Measurements from ENCODE around the gene RALGAPA1. TPM values are rescaled to one million over a fixed set of nuclear protein-coding genes. Genes with fewer than 3 reads are reported as not detected.

The RALGAPA1 gene
- total RNA-seq, 4 donors from 2014 or later, result 81.9 to 113 (median 99.6) TPM

DNA sequence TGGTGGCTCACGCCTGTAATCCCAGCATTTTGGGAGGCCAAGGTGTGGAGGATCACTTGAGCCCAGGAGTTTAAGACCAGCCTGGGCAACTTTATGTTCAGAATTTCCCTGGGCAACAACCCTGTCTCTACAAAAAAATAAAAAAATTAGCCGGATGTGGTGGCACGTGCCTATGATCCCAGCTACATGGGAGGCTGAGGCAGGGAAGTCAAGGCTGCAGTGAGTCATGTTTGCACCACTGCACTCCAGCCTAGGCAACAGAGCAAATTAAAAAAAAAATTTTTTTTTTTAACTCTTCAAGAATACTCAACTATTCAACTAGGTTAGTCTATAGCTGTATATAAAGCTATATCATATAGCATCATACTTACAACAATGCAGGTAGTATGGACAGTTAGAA, 113.0 kb downstream of the RALGAPA1 start:
- TF ChIP-seq POLR2A (IDR thresholded peaks at IDR 0.05) (no peak), EP300 (IDR thresholded peaks at IDR 0.05) (no peak)
- TF ChIP-seq, protein P1, sequence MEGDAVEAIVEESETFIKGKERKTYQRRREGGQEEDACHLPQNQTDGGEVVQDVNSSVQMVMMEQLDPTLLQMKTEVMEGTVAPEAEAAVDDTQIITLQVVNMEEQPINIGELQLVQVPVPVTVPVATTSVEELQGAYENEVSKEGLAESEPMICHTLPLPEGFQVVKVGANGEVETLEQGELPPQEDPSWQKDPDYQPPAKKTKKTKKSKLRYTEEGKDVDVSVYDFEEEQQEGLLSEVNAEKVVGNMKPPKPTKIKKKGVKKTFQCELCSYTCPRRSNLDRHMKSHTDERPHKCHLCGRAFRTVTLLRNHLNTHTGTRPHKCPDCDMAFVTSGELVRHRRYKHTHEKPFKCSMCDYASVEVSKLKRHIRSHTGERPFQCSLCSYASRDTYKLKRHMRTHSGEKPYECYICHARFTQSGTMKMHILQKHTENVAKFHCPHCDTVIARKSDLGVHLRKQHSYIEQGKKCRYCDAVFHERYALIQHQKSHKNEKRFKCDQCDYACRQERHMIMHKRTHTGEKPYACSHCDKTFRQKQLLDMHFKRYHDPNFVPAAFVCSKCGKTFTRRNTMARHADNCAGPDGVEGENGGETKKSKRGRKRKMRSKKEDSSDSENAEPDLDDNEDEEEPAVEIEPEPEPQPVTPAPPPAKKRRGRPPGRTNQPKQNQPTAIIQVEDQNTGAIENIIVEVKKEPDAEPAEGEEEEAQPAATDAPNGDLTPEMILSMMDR (IDR thresholded peaks at IDR 0.05), result no peak
- 87 to 99% methylated on average over 3 of the region's 3 CpGs for WGBS, 2 donors
- no peaks in the 10 kb centered on the region for H3K9me3 ChIP-seq
- H3K27me3 ChIP-seq, result no peaks in the 10 kb centered on the region
- H3K27ac ChIP-seq, result no peak overlapping the region
- H3K36me3 ChIP-seq, result peaks cover 0 to 4% (median 0%) of the 10 kb centered on the region in 3 donors
- H3K4me3 ChIP-seq, result no peak overlapping the region
- no peak for DNase-seq (ENCODE audit: low spot score in 2 of 2)
- H3K4me1 ChIP-seq, result no peaks in the 10 kb centered on the region

DNA sequence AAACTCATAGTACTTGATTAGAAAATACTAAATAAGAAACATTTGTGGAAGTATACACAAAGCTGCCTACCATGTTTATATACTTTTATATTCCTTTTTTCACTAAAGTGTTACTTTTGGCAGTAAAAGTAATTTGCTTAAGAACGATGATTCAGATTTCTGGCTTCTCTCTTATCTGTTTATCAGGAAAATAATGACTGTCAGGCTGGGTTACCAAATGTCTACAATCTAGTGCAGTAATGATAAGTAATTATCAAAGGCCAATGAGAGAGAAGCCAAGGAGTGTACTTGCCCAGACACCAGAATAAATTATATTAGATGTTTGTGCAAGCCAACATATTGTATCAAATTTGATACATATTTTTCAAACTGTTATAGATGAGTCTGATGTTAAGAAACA, 113.4 kb downstream of the RALGAPA1 start:
- TF ChIP-seq EP300 (IDR thresholded peaks at IDR 0.05) (no peak), POLR2A (IDR thresholded peaks at IDR 0.05) (no peak)
- TF ChIP-seq, protein P1 (IDR thresholded peaks at IDR 0.05), result no peak
- H3K9me3 ChIP-seq, result no peaks in the 10 kb centered on the region
- H3K4me3 ChIP-seq, result no peak overlapping the region
- H3K27ac ChIP-seq, result no peak overlapping the region
- H3K36me3 ChIP-seq, result peaks cover 0 to 4% (median 0%) of the 10 kb centered on the region in 3 donors
- DNase-seq (ENCODE audit: low spot score in 2 of 2), result no peak
- H3K4me1 ChIP-seq, result no peaks in the 10 kb centered on the region
- H3K27me3 ChIP-seq, result no peaks in the 10 kb centered on the region
- WGBS, 2 donors, result 58 to 76% methylated on average over 1 of the region's 1 CpG

GRCh38 chr14:35695072-35695471, 114.0 kb downstream of the RALGAPA1 start:
- no peak for DNase-seq (ENCODE audit: low spot score in 2 of 2)
- WGBS, 2 donors, result 43 to 81% methylated on average over 1 of the region's 1 CpG

DNA sequence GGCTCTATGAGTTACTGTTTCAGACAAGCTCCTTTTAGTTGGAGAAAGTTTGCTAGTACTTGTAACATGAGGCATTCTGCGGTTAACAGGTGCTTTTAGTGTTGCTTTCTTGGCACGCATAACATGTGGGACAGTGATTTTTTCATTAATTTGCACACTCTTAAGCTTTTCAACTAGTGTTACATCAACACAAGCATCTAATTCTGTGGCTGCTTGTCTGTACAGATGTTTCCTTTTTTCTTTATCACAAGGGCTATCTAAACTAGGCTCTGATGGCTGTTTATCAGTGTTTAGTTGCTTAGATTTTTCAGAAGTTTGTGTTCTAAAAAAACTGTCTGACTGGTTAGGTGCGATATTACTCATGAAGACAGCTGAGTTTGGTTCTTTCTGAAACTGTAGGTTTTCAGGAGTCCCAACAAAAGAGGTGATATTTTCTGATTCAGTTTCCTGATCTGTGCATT, 120.1 kb downstream of the RALGAPA1 start:
- Histone ChIP-seq H3K27ac (no peak overlapping the region), H3K27me3 (no peaks in the 10 kb centered on the region), H3K4me3 (no peak overlapping the region), H3K36me3 (peaks cover 0 to 36% (median 0%) of the 10 kb centered on the region in 3 donors), H3K4me1 (no peaks in the 10 kb centered on the region), H3K9me3 (no peaks in the 10 kb centered on the region)
- WGBS, 2 donors, result 89 to 95% methylated on average over 3 of the region's 3 CpGs
- TF ChIP-seq POLR2A (IDR thresholded peaks at IDR 0.05) (no peak), EP300 (IDR thresholded peaks at IDR 0.05) (no peak)
- TF ChIP-seq, protein P1 (IDR thresholded peaks at IDR 0.05), result no peak
- no peak for DNase-seq (ENCODE audit: low spot score in 2 of 2)

More at GRCh38 chr14:35695072-35695471, 114.0 kb downstream of the RALGAPA1 start:
- Histone ChIP-seq H3K9me3 (no peaks in the 10 kb centered on the region), H3K27me3 (no peaks in the 10 kb centered on the region), H3K4me1 (no peaks in the 10 kb centered on the region), H3K4me3 (no peak overlapping the region), H3K36me3 (peaks cover 0 to 4% (median 0%) of the 10 kb centered on the region in 3 donors), H3K27ac (no peak overlapping the region)
- TF ChIP-seq, protein P1 (IDR thresholded peaks at IDR 0.05), result no peak
- TF ChIP-seq EP300 (IDR thresholded peaks at IDR 0.05), result no peak
- TF ChIP-seq POLR2A (IDR thresholded peaks at IDR 0.05), result no peak

DNA sequence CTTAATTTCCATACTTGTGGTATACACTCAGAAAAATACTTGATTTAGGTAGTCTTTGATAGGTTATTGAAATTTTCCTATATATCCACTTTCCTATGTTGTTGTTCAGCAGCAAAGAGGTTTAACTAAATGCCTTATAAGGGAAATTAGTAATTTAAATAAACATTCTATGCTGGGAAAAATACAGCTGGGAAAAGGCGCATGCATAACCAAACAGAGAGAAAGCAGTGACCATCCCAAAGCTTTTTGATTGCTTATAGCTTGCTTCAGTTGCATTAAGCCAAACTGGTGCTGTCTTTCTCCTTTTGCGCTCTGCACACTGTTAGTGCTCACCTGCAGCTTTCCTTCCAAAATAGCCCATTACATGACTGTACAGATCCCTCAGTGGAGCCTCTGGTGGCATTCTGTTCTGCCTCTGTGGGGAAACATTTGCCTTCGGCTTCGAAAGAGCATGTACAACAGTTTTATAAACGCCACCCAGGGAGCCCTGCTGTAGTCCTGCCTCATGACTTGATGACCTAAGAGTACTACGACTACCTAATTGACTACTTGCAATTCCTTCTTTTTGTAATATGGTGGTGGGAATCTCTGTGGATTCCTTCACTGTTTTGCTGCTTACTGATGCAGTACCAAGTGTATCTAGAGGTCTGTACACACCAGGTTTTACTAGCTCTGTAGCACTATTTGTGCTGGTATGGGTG, 120.8 kb downstream of the RALGAPA1 start:
- WGBS, 2 donors, result 77 to 84% methylated on average over 6 of the region's 6 CpGs
- H3K27ac ChIP-seq, result no peak overlapping the region
- H3K4me1 ChIP-seq, result no peaks in the 10 kb centered on the region
- H3K4me3 ChIP-seq, result no peak overlapping the region
- peaks cover 0 to 44% (median 0%) of the 10 kb centered on the region in 3 donors for H3K36me3 ChIP-seq
- H3K27me3 ChIP-seq, result no peaks in the 10 kb centered on the region
- TF ChIP-seq POLR2A (IDR thresholded peaks at IDR 0.05) (no peak), EP300 (IDR thresholded peaks at IDR 0.05) (no peak)
- DNase-seq (ENCODE audit: low spot score in 2 of 2), result no peak
- H3K9me3 ChIP-seq, result no peaks in the 10 kb centered on the region
